Skeletal muscle tissue (tissue), 4 donors: ENCODE measurements around the gene DISP1. TPM values are rescaled to one million over a fixed set of nuclear protein-coding genes. Genes with fewer than 3 reads are reported as not detected.
"Not testable (repeated sequence)": the region's sequence is repeated elsewhere in the genome, so short reads cannot be mapped to it uniquely, and the experiment has no call there.

Source experiments
- H3K27ac ChIP-seq: one replicate; pipeline ENCODE4 v1.7.0; 2013; ENCODE audit warnings: mild to moderate bottlenecking, low read depth, low read length, inconsistent platforms
- H3K27me3 ChIP-seq, 3 donors: one replicate each; pipeline ENCODE4 v1.7.0; 2013; ENCODE audit warnings: low read length in 3 of 3; ENCODE audit not compliant: control insufficient read depth in 3 of 3, insufficient read depth in 3 of 3
- H3K36me3 ChIP-seq, 3 donors: one replicate each; pipeline ENCODE4 v1.7.0; 2013; ENCODE audit warnings: low read length in 3 of 3; ENCODE audit not compliant: control insufficient read depth in 3 of 3, insufficient read depth in 3 of 3
- H3K4me1 ChIP-seq, 3 donors: one replicate each; pipeline ENCODE4 v1.7.0; 2013; ENCODE audit warnings: low read length in 3 of 3, mild to moderate bottlenecking in 3 of 3; ENCODE audit not compliant: control insufficient read depth in 3 of 3, insufficient read depth in 3 of 3
- H3K4me3 ChIP-seq, 3 donors: one replicate each; pipeline ENCODE4 v1.7.0; 2013; ENCODE audit warnings: low read length in 3 of 3
- H3K9ac ChIP-seq, 3 donors: one replicate each; pipeline ENCODE4 v1.7.0; 2013; ENCODE audit warnings: low read length in 3 of 3, mild to moderate bottlenecking in 3 of 3, moderate library complexity in 2 of 3, low read depth in 1 of 3
- H3K9me3 ChIP-seq, 3 donors: one replicate each; pipeline ENCODE4 v1.7.0; 2013; ENCODE audit warnings: low read length in 3 of 3; ENCODE audit not compliant: control insufficient read depth in 3 of 3
- total RNA-seq: library from RNA; depleted of rRNA; stranded (reverse); fragments of >200 nt; gene quantifications from one replicate; pipeline ENCODE4 v1.2.3, GENCODE V29; 2014
- donor health status: Osteomylitis.

Gene DISP1
- total RNA-seq, 1 donor from 2014 or later = 7.3 TPM

DNA sequence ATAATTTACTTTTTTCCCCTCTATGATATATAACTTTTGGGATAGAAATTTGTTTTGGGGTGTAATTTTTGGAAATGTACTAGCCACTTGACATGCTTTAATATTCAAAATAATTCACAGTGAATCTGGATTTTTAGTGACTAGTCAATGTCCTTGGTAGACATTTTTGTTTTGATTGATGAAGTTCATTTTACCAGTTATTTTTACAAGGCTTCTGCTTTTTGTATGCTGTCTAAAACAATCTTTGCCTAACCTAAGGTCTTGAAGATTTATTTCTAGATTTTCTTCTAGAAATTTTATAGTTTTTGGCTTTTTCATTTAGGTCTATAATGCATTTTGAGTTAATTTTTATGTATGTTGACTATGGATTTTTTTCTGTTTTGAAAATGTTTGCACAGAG is 30.9 kb downstream of the DISP1 start:
- Histone ChIP-seq H3K27ac (no peak overlapping the region), H3K27me3 (no peaks in the 10 kb centered on the region), H3K9ac (no peak overlapping the region), H3K36me3 (no peaks in the 10 kb centered on the region), H3K4me3 (no peak overlapping the region), H3K4me1 (no peaks in the 10 kb centered on the region), H3K9me3 (no peaks in the 10 kb centered on the region)

DNA sequence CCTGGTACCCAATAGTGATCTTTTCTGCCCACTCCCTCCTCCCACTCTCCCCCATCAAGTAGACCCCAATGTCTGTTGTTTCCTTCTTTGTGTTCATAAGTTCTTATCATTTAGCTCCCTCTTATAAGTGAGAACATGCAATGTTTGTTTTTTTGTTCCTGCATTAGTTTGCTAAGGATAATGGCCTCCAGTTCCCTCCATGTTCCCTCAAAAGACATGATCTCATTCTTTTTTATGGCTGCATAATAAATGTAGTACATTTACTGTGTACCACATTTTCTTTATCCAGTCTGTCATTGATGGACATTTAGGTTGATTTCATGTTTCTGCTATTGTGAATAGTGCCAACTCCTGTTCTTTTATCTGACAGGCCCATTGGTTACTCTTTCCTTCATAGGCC is 35.7 kb downstream of the DISP1 start:
- H3K27ac ChIP-seq, H3K4me3 ChIP-seq, H3K9ac ChIP-seq, H3K27me3 ChIP-seq, H3K4me1 ChIP-seq, H3K36me3 ChIP-seq, H3K9me3 ChIP-seq: not testable (repeated sequence)

DNA sequence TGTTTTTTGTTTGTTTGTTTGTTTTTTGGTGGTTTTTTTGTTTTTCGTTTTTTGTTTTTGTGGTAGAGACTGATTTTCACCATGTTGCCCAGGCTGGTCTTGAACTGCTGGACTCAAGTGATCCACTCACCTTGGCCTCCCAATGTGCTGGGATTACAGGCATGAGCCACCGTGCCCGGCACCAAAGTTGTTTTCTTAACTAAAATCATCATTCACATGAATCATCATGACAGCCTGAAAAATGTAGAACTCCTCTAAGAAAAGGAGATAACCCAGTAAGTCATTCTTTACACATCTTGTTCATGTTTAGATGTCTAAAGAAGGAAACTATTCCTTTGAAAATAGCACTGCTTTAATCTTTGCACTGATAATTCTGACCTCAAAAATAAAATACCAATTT is 37.5 kb downstream of the DISP1 start:
- Histone ChIP-seq H3K4me1 (no peaks in the 10 kb centered on the region), H3K9me3 (no peaks in the 10 kb centered on the region), H3K9ac (no peak overlapping the region), H3K27ac (no peak overlapping the region), H3K27me3 (no peaks in the 10 kb centered on the region), H3K36me3 (no peaks in the 10 kb centered on the region), H3K4me3 (no peak overlapping the region)

DNA sequence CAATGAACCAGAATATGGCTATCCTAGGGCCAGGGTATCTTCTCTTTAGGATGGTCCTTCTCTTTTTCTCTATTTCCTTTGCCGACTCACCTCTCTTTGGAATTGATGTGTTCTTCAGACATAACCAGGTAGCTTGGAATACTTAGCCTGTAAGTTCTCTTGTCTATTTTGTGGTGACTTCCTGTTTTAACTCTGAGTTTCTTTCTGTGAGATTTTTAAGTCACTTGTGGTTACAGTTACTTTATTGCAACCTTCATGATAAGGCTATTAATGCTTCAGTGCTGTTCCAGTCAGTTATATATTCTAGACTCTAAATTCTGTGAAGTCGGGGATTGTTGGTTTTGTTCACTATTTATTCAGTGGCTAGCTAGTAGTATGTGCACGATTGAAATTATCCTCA is 46.2 kb downstream of the DISP1 start:
- H3K9me3 ChIP-seq = no peaks in the 10 kb centered on the region
- H3K27me3 ChIP-seq = no peaks in the 10 kb centered on the region
- H3K27ac ChIP-seq = no peak overlapping the region
- no peaks in the 10 kb centered on the region for H3K4me1 ChIP-seq
- no peaks in the 10 kb centered on the region for H3K36me3 ChIP-seq
- no peak overlapping the region for H3K4me3 ChIP-seq
- no peak overlapping the region for H3K9ac ChIP-seq

Other genes with a start within 250 kb of the DISP1 start
- 11.0 TPM for gene TAF1A, start 225.1 kb upstream of the DISP1 start, total RNA-seq
- 29.2 TPM for gene MIA3, start 196.9 kb upstream of the DISP1 start, total RNA-seq
- gene AIDA, start 102.5 kb upstream of the DISP1 start, total RNA-seq = 34.4 TPM
- 21.9 TPM for gene BROX, start 102.5 kb upstream of the DISP1 start, total RNA-seq
- gene FAM177B, start 77.8 kb upstream of the DISP1 start, total RNA-seq = not detected